Activated naive CD4-positive, alpha-beta T cell (primary cell): ENCODE data around the gene GIPC1.
"Not testable (repeated sequence)": the region's sequence is repeated elsewhere in the genome, so short reads cannot be mapped to it uniquely, and the experiment has no call there.

ENCODE experiments used
- DNase-seq, 4 experiments: peaks; one replicate each; lab custom pipeline; 2025; lab: John Stamatoyannopoulos, UW

Gene GIPC1

GRCh38 chr19:14496029-14496833, at the start of gene GIPC1:
TSS of gene GIPC1 (minus strand) at chr19:14496127. CDS start at chr19:14482976, 13,151 bp downstream.
- DNase-seq, result peak; percentile 43 to 76 (median 56)

- DNase-seq, result no peak
Observed at GRCh38 chr19:14545716-14546082, 49.8 kb upstream of the GIPC1 start.

GRCh38 chr19:14544977-14545715, 49.2 kb upstream of the GIPC1 start:
- DNase-seq, result no peak

GRCh38 chr19:14544047-14544446, 48.1 kb upstream of the GIPC1 start:
- no peak for DNase-seq

- DNase-seq, result no peak
Observed at GRCh38 chr19:14542711-14543328, 46.9 kb upstream of the GIPC1 start.

- not testable (repeated sequence) for DNase-seq
Observed at GRCh38 chr19:14541979-14542378, 46.1 kb upstream of the GIPC1 start.

- DNase-seq, result no peak
Observed at GRCh38 chr19:14540741-14541525, 45.0 kb upstream of the GIPC1 start.

- DNase-seq, result peak in 1 of 4 experiments; percentile 34
Observed at GRCh38 chr19:14536926-14537692, 41.2 kb upstream of the GIPC1 start.

GRCh38 chr19:14533450-14533849, 37.5 kb upstream of the GIPC1 start:
- no peak for DNase-seq

- no peak for DNase-seq
Observed at GRCh38 chr19:14530506-14530905, 34.6 kb upstream of the GIPC1 start.

GRCh38 chr19:14530005-14530348, 34.0 kb upstream of the GIPC1 start:
- peak in 1 of 4 experiments; percentile 55 for DNase-seq

GRCh38 chr19:14529254-14530004, 33.5 kb upstream of the GIPC1 start, which contains the start of gene TECR:
TSS of gene TECR (plus strand) at chr19:14529594. CDS start at chr19:14529697, 103 bp downstream.
- DNase-seq, result peak; percentile 97 to 100 (median 100)

- no peak for DNase-seq
Observed at GRCh38 chr19:14528419-14529253, 32.7 kb upstream of the GIPC1 start.

- DNase-seq, result no peak
Observed at GRCh38 chr19:14526423-14526822, 30.5 kb upstream of the GIPC1 start.

- no peak for DNase-seq
Observed at GRCh38 chr19:14525729-14526128, 29.8 kb upstream of the GIPC1 start.

GRCh38 chr19:14520543-14520942, 24.6 kb upstream of the GIPC1 start:
- DNase-seq, result no peak

- no peak for DNase-seq
Observed at GRCh38 chr19:14519860-14520407, 24.0 kb upstream of the GIPC1 start.

- no peak for DNase-seq
Observed at GRCh38 chr19:14519245-14519859, 23.4 kb upstream of the GIPC1 start.
